RWPE2 (cell line): ENCODE measurements around the gene LYPLA2.
"Not testable (repeated sequence)": the region's sequence is repeated elsewhere in the genome, so short reads cannot be mapped to it uniquely, and the experiment has no call there.

Source experiments
- ATAC-seq: fragments of 200-7000 bp; cut with Tn5 transposase; 3 replicates; pipeline ENCODE4 v1.9.1; 2021; ENCODE audit warnings: low read depth
- DNase-seq: peaks from one replicate; pipeline ENCODE4 v3.0.0-alpha.2; 2020; ENCODE audit warnings: low spot score
- H3K27ac ChIP-seq: fragments of 450-650 bp; 2 replicates; pipeline ENCODE4 v1.5.1; 2017; ENCODE audit warnings: mild to moderate bottlenecking; ENCODE audit not compliant: poor library complexity, severe bottlenecking
- H3K27me3 ChIP-seq: fragments of 250-450 bp; sonication (Bioruptor Pico); 2 replicates; pipeline ENCODE4 v1.5.1; 2021; ENCODE audit warnings: mild to moderate bottlenecking, moderate library complexity; ENCODE audit not compliant: insufficient read depth, poor library complexity, severe bottlenecking
- H3K36me3 ChIP-seq: fragments of 250-450 bp; sonication (Bioruptor Pico); 2 replicates; pipeline ENCODE4 v1.5.1; 2020; ENCODE audit warnings: low read depth, mild to moderate bottlenecking, moderate library complexity
- H3K4me1 ChIP-seq: fragments of 250-450 bp; sonication (Bioruptor Pico); 2 replicates; pipeline ENCODE4 v1.5.1; 2021; ENCODE audit warnings: mild to moderate bottlenecking, moderate library complexity; ENCODE audit not compliant: insufficient read depth, poor library complexity, severe bottlenecking
- H3K4me3 ChIP-seq: fragments of 250-450 bp; sonication (Bioruptor Pico); 2 replicates; pipeline ENCODE4 v1.5.1; 2021; ENCODE audit warnings: mild to moderate bottlenecking, moderate library complexity; ENCODE audit not compliant: severe bottlenecking
- H3K9me3 ChIP-seq: fragments of 250-450 bp; sonication (Bioruptor Pico); 2 replicates; pipeline ENCODE4 v1.5.1; 2021; ENCODE audit warnings: mild to moderate bottlenecking, moderate library complexity; ENCODE audit not compliant: severe bottlenecking
- CTCF ChIP-seq: fragments of 450-650 bp; IDR thresholded peaks from one replicate; pipeline ENCODE4 v1.5.1; 2017; ENCODE audit warnings: mild to moderate bottlenecking, moderate library complexity; ENCODE audit not compliant: poor library complexity, severe bottlenecking

The LYPLA2 gene

GRCh38 chr1:23800400-23801337, 9.7 kb downstream of the LYPLA2 start, which contains the start of gene GALE:
Gene GALE, minus strand, starts transcription at chr1:23800754. Its CDS starts 1,747 bp downstream, at chr1:23799007.
- ATAC-seq (peak; percentile 63), DNase-seq (peak; percentile 97)
- Histone ChIP-seq H3K9me3 (no peaks in the 10 kb centered on the region), H3K4me3 (peak within 1 kb of the TSS; percentile 70), H3K4me1 (peaks cover 8% of the 10 kb centered on the region), H3K36me3 (peaks cover 32% of the 10 kb centered on the region), H3K27ac (peak within 1 kb of the TSS; percentile 94), H3K27me3 (no peaks in the 10 kb centered on the region)
- TF ChIP-seq CTCF = no peak

- H3K27ac ChIP-seq = peak overlapping the region; percentile 94
Observed at GRCh38 chr1:23801338-23801748, 10.4 kb downstream of the LYPLA2 start.

GRCh38 chr1:23801876-23802275, 10.9 kb downstream of the LYPLA2 start:
- Histone ChIP-seq H3K9me3 (no peaks in the 10 kb centered on the region), H3K4me1 (peaks cover 8% of the 10 kb centered on the region), H3K27me3 (no peaks in the 10 kb centered on the region), H3K27ac (no peak overlapping the region), H3K36me3 (peaks cover 27% of the 10 kb centered on the region), H3K4me3 (no peak overlapping the region)
- no peak for TF ChIP-seq CTCF
- no peak for DNase-seq
- ATAC-seq = no peak

More at GRCh38 chr1:23801338-23801748, 10.4 kb downstream of the LYPLA2 start:
- H3K36me3 ChIP-seq = peaks cover 28% of the 10 kb centered on the region
- no peak for TF ChIP-seq CTCF
- peak overlapping the region; percentile 70 for H3K4me3 ChIP-seq
- no peaks in the 10 kb centered on the region for H3K9me3 ChIP-seq
- DNase-seq = no peak
- no peak for ATAC-seq
- H3K4me1 ChIP-seq = peaks cover 8% of the 10 kb centered on the region
- H3K27me3 ChIP-seq = no peaks in the 10 kb centered on the region

- H3K4me3 ChIP-seq, H3K27ac ChIP-seq, H3K27me3 ChIP-seq, H3K4me1 ChIP-seq, ATAC-seq, DNase-seq, H3K9me3 ChIP-seq: not testable (repeated sequence)
- peaks cover 19% of the 10 kb centered on the region for H3K36me3 ChIP-seq
Observed at GRCh38 chr1:23802809-23803342, 11.9 kb downstream of the LYPLA2 start.

GRCh38 chr1:23803674-23804073, 12.7 kb downstream of the LYPLA2 start:
- no peak overlapping the region for H3K27ac ChIP-seq
- H3K36me3 ChIP-seq = peaks cover 13% of the 10 kb centered on the region
- H3K4me3 ChIP-seq = no peak overlapping the region
- TF ChIP-seq CTCF = no peak
- ATAC-seq (no peak), DNase-seq (no peak)
- H3K9me3 ChIP-seq = no peaks in the 10 kb centered on the region
- H3K27me3 ChIP-seq = no peaks in the 10 kb centered on the region
- peaks cover 6% of the 10 kb centered on the region for H3K4me1 ChIP-seq
